Measurements from ENCODE around the gene ARHGAP18. TPM values are rescaled to one million over a fixed set of nuclear protein-coding genes. Genes with fewer than 3 reads are reported as not detected.

ARHGAP18 gene
- 4.0 TPM for polyA plus RNA-seq (2013, experiment 1 of 2; ENCODE audit: insufficient read length)
- polyA plus RNA-seq (2013, experiment 2 of 2; ENCODE audit: insufficient read length): 4.0 TPM

DNA sequence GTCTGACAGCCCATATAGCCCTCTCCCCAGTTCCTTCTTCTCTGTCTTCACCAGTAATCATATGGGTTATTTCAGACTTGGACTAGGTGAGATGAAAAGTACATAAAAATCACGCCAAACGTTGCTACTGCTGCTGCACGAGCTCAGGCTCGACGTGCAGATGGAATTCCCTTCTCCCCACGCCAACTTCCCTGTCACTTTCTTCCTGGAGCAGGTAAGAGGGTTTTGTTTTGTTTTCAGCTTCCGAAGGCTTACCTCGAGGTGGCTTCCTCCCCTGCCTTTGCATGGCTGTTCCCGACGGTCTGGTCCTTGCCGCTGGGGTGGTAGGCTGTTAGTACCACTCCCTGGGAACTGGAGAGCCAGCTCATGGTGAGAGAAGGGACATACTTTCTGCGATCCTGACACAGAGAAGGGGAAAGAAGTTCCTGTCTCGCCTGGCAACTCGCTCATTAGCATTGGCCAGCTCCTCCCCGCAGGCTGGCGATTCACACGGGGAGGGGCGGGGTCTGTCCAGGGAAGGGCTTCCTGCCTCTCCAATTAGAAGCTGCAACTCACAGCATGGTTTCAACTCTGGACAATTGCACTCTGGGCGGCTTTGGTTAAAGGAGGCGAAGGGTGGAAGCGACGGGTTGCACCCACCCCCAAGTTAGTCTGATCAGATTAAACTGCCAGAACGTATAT is at the start of gene ARHGAP18:
TSS of gene ARHGAP18 (minus strand) at position 409 of the 681 bp plus-strand sequence. CDS start at position 368, 41 bp downstream.
- peak; percentile 91 for DNase-seq

- no peak for DNase-seq
These were observed 45.8 kb upstream of the ARHGAP18 start for GRCh38 chr6:129755787-129756186.

GRCh38 chr6:129754750-129755149 is 44.8 kb upstream of the ARHGAP18 start:
- DNase-seq: peak; percentile 27

DNA sequence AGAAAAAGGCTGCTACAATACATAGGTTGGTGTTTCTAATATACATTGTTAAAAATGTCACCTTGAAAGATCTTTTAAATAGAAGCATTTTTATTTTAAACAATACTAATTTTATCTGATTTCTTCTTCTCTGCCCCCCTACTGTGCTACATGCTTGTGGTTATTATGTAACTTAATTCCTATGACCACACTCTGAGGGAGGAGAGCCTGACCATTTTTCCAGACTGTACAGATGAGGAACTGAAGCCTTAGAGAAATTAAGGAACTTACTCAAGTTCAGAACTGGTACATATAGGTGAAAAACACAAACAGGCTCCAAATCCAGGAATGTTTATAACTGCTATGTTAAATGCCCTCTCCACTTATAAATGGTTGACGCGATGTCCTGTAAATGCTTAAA is 43.4 kb upstream of the ARHGAP18 start:
- peak; percentile 75 for DNase-seq

DNA sequence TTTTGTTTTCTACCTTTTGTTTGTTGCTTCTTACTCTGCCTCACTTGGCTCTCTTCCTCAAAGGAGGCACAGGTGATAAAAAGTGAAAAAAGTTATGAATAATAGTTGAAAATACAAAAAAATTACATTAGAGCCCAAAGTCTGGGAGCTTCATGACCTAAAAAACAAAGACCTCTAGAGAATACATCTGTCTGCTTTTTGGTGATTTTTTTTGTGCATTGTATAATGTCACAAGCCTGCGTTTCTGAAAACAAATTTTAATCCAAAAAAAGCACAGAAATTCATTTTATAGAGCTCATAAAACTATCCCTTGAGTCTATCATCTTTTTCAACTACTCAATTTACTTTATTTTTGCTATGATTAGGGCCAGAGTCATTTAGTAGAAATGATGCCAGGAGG is 41.4 kb upstream of the ARHGAP18 start:
- no peak for DNase-seq

GRCh38 chr6:129750360-129750759 is 40.4 kb upstream of the ARHGAP18 start:
- DNase-seq: no peak

DNA sequence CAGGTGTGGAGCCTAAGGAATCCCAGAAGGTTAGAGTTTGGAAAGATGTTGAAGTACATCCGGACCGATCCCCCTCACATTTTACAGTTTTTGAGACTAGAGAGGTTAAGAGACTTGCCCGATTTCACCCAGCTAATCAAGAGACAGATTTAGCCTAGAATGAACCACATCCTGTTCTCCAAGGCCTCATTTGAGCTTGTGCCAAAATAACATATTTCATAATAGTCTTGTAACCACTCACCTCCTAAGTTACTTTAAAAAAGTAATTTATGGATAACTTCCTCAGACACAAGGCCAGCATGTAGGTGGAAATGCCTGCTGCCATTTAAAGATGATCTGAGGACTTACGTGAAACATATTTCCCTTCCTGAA is 39.8 kb upstream of the ARHGAP18 start:
- peak; percentile 77 for DNase-seq

- peak; percentile 45 for DNase-seq
These were observed 39.1 kb upstream of the ARHGAP18 start for GRCh38 chr6:129748901-129749748.

- peak; percentile 70 for DNase-seq
These were observed 38.4 kb upstream of the ARHGAP18 start for GRCh38 chr6:129748212-129748900.

DNA sequence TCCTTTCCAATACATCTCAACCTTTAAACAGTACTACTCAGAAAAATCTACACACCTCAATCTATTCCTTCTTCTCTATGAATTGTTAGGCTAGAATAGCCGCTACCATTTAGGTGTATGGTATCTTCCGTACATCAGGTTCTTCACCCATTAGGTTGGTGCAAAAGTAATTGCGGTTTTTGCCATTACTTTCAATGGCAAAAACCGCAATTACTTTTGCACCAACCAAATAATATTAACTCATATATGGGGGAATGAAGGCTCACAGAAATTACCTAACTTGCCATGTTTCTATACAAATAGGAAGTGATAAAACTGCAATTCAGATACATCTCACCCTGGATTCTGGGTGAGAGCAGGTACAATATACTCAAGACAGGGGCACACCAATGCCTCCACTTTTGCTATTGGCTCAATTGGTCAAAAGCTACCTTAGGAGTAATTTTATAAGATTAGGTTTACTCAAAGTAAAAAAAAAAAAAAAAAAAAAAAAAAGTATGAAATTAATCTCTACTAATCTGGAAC is 37.7 kb upstream of the ARHGAP18 start:
- DNase-seq: no peak

GRCh38 chr6:129744880-129745237 is 34.9 kb upstream of the ARHGAP18 start:
- no peak for DNase-seq

- peak; percentile 78 for DNase-seq
These were observed 34.4 kb upstream of the ARHGAP18 start for GRCh38 chr6:129744201-129744879.

DNA sequence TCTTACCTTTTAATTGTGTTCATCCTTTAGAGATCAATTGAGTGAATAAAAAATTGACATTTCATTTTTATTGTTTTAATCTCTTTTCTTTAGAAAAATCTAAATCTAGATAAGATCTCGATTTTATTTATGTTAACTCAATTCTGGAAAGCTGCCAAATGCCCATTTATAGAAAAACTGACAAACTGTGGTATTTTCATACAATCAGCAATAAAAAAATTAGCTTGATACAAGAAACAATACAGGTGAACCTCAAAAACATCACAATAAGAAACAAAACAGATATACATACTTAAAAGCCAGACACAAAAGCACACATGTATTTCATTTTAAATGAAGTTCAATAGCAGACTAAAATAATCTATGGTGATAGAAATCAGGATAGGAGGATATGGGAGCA is 30.0 kb upstream of the ARHGAP18 start:
- DNase-seq: no peak

GRCh38 chr6:129736105-129736504 is 26.1 kb upstream of the ARHGAP18 start:
- DNase-seq: no peak

- DNase-seq: no peak
These were observed 23.3 kb upstream of the ARHGAP18 start for GRCh38 chr6:129733290-129733689.

GRCh38 chr6:129732542-129732941 is 22.6 kb upstream of the ARHGAP18 start:
- DNase-seq: no peak

- no peak for DNase-seq
These were observed 22.1 kb upstream of the ARHGAP18 start for GRCh38 chr6:129732034-129732433.

GRCh38 chr6:129731428-129731827 is 21.5 kb upstream of the ARHGAP18 start:
- DNase-seq: no peak

DNA sequence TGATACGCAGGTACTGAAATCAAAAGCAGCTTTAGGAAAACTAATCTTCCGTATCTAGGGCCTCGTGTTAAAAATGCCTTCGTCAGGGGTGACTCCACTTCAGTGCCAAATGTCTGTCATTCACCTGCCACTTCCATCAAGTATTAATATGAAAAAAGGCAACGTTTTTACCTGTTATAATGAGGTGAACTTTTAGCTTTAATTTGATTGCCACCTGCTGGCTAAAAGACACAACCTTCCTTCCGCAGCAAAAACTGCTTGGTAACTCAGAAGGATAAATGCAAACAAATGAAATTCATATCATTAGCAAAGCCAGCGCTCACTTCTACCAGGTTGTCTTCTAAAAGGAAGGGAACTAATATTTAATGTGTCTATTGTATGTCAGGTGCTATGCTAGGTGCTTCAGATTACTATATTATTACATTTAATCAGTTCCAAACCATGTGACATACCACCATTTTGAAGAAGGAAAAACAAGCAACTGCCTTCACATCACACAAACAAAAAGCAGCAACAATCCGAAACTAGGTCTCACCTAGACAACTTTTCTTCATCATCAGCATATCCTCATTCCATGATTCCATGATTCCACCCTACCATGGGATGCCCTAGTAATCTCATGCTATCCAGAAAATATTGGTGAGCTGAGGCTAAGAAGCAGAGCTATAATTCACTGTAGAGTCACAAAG is 20.6 kb upstream of the ARHGAP18 start:
- DNase-seq: no peak

- no peak for DNase-seq
These were observed 16.7 kb upstream of the ARHGAP18 start for GRCh38 chr6:129726650-129727049.

DNA sequence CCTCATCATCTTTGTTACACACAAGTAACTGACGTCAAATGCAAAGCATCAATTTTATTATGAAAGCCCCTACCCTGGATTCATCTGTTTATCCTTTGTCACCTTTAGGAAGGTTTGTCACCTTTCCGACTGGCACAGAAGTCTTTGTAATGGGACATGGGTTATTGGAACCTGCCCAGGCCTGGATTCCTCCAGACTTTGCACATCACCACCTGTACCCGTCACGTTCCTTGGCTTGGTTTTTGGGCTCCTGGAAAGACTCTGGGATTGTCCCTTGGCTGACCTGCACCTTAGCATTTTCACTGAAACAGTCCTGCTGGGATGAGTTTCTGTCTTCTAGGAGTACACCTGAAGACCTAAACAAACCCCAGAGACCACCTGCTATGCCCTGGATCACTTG is 15.4 kb upstream of the ARHGAP18 start:
- no peak for DNase-seq

GRCh38 chr6:129719692-129720091 is 9.7 kb upstream of the ARHGAP18 start:
- DNase-seq: no peak
